GM23248 (cell line): ENCODE data around the gene PANK4. TPM values are rescaled to one million over a fixed set of nuclear protein-coding genes. Genes with fewer than 3 reads are reported as not detected.
A peak's percentile ranks its signal among the peaks of the same experiment; 100 is the strongest.

Source experiments
- DNase-seq: peaks from one replicate; pipeline ENCODE4 v3.0.0-alpha.2; 2015
- H2AFZ ChIP-seq: fragments of 200-600 bp; sonication (generic); 2 replicates; pipeline ENCODE4 v1.6.1; 2016; ENCODE audit warnings: antibody characterized with exemption
- H3F3A ChIP-seq: fragments of 200-600 bp; sonication (generic); 2 replicates; pipeline ENCODE4 v1.6.1; 2016; ENCODE audit warnings: mild to moderate bottlenecking, antibody characterized with exemption, mixed run types; ENCODE audit not compliant: insufficient read depth
- H3K27ac ChIP-seq: fragments of 200-600 bp; sonication (generic); 2 replicates; pipeline ENCODE4 v1.5.1; 2016; ENCODE audit warnings: mild to moderate bottlenecking
- H3K27me3 ChIP-seq: fragments of 200-600 bp; sonication (generic); replicated peaks from 2 replicates; pipeline ENCODE4 v1.6.1; 2016; ENCODE audit warnings: mild to moderate bottlenecking; ENCODE audit not compliant: insufficient read depth
- H3K36me3 ChIP-seq: fragments of 200-600 bp; sonication (generic); 2 replicates; pipeline ENCODE4 v1.6.1; 2016; ENCODE audit warnings: low read depth, mild to moderate bottlenecking
- H3K4me1 ChIP-seq: fragments of 200-600 bp; sonication (generic); 2 replicates; pipeline ENCODE4 v1.6.1; 2016; ENCODE audit warnings: mild to moderate bottlenecking; ENCODE audit not compliant: insufficient read depth
- H3K4me2 ChIP-seq: fragments of 200-600 bp; sonication (generic); one replicate; pipeline ENCODE4 v1.6.1; 2016; ENCODE audit warnings: mild to moderate bottlenecking; ENCODE audit not compliant: unreplicated experiment
- H3K4me3 ChIP-seq: fragments of 200-600 bp; sonication (generic); 2 replicates; pipeline ENCODE4 v1.5.1; 2016; ENCODE audit warnings: mild to moderate bottlenecking
- H3K79me2 ChIP-seq: fragments of 200-600 bp; sonication (generic); 2 replicates; pipeline ENCODE4 v1.6.1; 2016; ENCODE audit warnings: mild to moderate bottlenecking; ENCODE audit not compliant: insufficient read depth
- H3K9ac ChIP-seq: fragments of 200-600 bp; sonication (generic); 2 replicates; pipeline ENCODE4 v1.6.1; 2016; ENCODE audit warnings: mild to moderate bottlenecking
- H3K9me2 ChIP-seq: fragments of 200-600 bp; sonication (generic); 2 replicates; pipeline ENCODE4 v1.6.1; 2016; ENCODE audit warnings: mixed run types, mild to moderate bottlenecking, moderate library complexity; ENCODE audit not compliant: insufficient read depth
- H3K9me3 ChIP-seq: fragments of 200-600 bp; sonication (generic); one replicate; pipeline ENCODE4 v1.6.1; 2017; ENCODE audit warnings: low read depth
- H4K20me1 ChIP-seq: fragments of 200-600 bp; sonication (generic); 2 replicates; pipeline ENCODE4 v1.6.0; 2016; ENCODE audit not compliant: insufficient read depth
- EZH2 ChIP-seq: fragments of 200-600 bp; sonication (generic); IDR thresholded peaks from 2 replicates; pipeline ENCODE4 v1.6.1; 2018; ENCODE audit warnings: antibody characterized with exemption, mild to moderate bottlenecking; ENCODE audit not compliant: insufficient read depth, poor library complexity, severe bottlenecking
- EZH2phosphoT487 ChIP-seq: fragments of 200-600 bp; sonication (generic); IDR thresholded peaks from 2 replicates; pipeline ENCODE4 v1.6.1; 2018; ENCODE audit warnings: antibody characterized with exemption, moderate library complexity, mild to moderate bottlenecking, low read depth; ENCODE audit not compliant: insufficient read depth
- WGBS, 2 experiments: methylation state at CpG; one replicate each; pipeline ENCODE4 v1.1.6; 2015 to 2017; ENCODE audit warnings: low lambda C conversion rate in 2 of 2, low coverage in 1 of 2; ENCODE audit errors: missing lambda C conversion rate in 2 of 2; 5-methylcytosine and 5-hydroxymethylcytosine counted together
- in situ Hi-C: fragments of 300-500 bp; cut with MboI; formaldehyde crosslinking; loops from 2 replicates; pipeline ENCODE4 v1.15.0; 2020
- polyA plus RNA-seq: library from polyadenylated mRNA; unstranded; fragments of >200 nt; fragmentation: Nextera tagmentation; extraction: Ambion mirVana; gene quantifications from 2 replicates; pipeline ENCODE4 v1.2.1, GENCODE V29; 2016
- total RNA-seq: library from RNA; depleted of rRNA; stranded (reverse); fragments of >200 nt; shearing (Covaris generic); gene quantifications from 2 replicates; pipeline ENCODE4 v1.2.3, GENCODE V29; 2014; rRNA removed

PANK4 gene
- 29.7 and 35.5 TPM in 2 replicates for total RNA-seq
- polyA plus RNA-seq = 15.5 and 18.0 TPM in 2 replicates

DNA sequence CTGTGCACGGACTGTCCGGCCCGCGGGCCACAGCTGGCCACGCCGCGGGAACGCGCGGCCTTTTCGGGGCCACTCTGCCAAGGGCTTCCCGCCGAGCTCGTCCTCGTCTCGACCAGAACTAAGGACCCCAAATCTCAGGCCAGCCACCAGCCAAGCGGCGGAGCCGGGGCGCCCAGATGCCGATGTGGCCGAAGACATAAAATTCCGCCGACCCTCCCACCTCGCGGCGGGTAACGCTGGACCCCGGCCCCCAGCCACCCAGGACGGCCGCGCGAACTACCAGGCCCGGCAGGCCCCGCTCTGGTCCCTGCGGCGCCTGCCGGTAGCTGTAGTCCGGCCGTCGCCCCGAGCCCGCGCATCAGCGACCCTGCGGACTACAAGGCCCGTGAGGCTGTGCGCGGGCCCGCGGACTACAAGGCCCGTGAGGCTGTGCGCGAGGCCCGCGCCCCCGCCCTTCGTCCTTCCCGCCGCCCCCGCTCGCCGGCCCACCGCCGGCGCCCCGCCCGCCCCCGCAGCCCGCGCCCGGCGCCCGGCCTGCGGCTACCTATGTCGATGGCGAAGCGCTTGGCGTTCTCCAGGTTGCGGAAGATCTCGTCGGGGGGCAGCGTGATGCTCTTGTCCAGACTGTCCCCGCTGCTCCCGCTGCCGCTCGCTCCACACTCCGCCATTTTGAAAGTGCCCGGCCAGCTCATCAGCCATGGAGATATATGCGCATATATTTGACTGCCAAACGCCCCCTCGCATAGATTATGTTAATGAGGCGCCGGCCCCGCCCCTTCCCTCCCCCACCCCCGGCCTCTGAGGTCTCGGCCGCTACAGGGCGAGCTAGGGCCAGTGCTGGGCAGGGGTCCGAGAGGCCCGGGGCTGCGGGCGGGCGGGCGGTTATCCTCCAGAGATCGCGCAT, at the start of gene PANK4:
TSS of gene PANK4 (minus strand) at position 677 of the 904 bp plus-strand sequence. CDS start at position 668, 9 bp downstream.
- Histone ChIP-seq H2AFZ (peak within 1 kb of the TSS; percentile 73), H3K4me1 (peaks cover 15% of the 10 kb centered on the region; the same call in 1 of the 2 replicates), H3K27ac (peak within 1 kb of the TSS; percentile 74), H3K36me3 (no peaks in the 10 kb centered on the region), H3K4me2 (peak within 1 kb of the TSS; percentile 95), H3K9me3 (no peaks in the 10 kb centered on the region), H3K9me2 (no peaks in the 10 kb centered on the region), H3K79me2 (peaks cover 48% of the 10 kb centered on the region), H4K20me1 (no peaks in the 10 kb centered on the region), H3K9ac (peak within 1 kb of the TSS; percentile 93), H3K27me3 (peaks cover 16% of the 10 kb centered on the region), H3F3A (no peaks in the 10 kb centered on the region), H3K4me3 (peak within 1 kb of the TSS; percentile 88)
- TF ChIP-seq EZH2phosphoT487 (no peak), EZH2 (no peak)
- WGBS, 2 experiments = 0 to 1% methylated on average over 57 to 104 of the region's 107 CpGs
- peak; percentile 99 for DNase-seq
- in situ Hi-C loops = no loop called here

DNA sequence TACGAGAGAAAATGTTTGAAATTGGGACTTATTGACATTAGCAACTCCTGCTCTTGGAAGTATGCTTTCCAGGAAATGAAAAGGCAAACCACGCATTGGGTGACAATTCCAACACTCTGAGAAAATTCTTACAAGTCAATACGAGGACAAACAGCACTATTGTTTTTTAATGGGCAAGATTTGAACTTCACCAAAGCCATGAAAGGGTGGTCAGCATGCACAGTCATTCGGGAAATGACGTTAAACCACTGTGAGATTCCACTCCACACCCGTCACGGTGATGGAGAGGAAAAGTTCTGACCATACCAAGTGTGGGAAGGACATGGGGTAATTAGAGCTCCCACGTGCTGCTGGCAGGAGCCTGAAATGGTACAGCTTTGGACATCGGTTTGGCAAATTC, 48.0 kb upstream of the PANK4 start:
- Histone ChIP-seq H3K4me2 (no peak overlapping the region), H3K9ac (no peak overlapping the region), H3K27ac (no peak overlapping the region), H3K4me3 (no peak overlapping the region), H3K4me1 (no peaks in the 10 kb centered on the region), H3K36me3 (no peaks in the 10 kb centered on the region), H2AFZ (no peak overlapping the region), H3F3A (no peaks in the 10 kb centered on the region), H3K27me3 (peaks cover 23% of the 10 kb centered on the region), H3K9me2 (no peaks in the 10 kb centered on the region), H3K9me3 (no peaks in the 10 kb centered on the region), H3K79me2 (no peaks in the 10 kb centered on the region), H4K20me1 (no peaks in the 10 kb centered on the region)
- in situ Hi-C loops = no loop called here
- WGBS, 2 experiments = 42 to 43% methylated on average over 9 of the region's 9 CpGs
- TF ChIP-seq EZH2phosphoT487 (no peak), EZH2 (no peak)
- DNase-seq = no peak

DNA sequence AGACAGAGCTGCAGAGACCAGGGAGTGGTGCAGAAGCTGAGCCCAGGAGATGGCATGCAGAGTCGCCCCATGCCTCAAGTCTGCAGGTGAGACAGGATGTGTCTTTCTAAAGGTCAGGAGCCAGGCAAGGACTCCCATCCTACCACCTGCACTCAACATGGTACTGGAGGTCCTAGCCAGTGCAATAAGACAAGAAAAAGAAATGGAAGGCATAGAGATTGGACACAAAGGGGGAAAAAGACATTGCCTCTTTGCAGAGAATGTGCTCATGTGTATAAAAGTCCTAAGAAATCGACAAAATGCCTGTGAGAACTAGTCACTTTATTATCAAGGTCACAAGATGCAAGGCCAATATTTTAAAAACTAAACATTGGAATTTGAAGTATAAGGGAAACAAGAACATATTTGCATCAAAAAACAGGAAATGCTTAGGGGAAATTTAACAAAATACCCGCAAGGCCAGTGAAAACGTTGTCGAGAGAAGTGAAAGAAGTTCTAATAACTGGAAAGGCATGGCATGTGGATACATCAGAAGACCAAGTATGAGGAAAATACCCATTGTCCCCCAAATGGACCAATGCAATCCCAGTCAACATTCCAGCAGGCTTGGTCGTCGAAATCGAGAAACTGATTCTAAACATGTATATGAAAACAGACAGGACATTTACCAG, 47.0 kb upstream of the PANK4 start:
- Histone ChIP-seq H3K27me3 (peaks cover 23% of the 10 kb centered on the region), H3K9me3 (no peaks in the 10 kb centered on the region), H3K4me1 (no peaks in the 10 kb centered on the region), H3K9me2 (no peaks in the 10 kb centered on the region), H3K27ac (no peak overlapping the region), H3F3A (no peaks in the 10 kb centered on the region), H3K4me3 (no peak overlapping the region), H3K36me3 (no peaks in the 10 kb centered on the region), H3K79me2 (no peaks in the 10 kb centered on the region), H2AFZ (no peak overlapping the region), H4K20me1 (no peaks in the 10 kb centered on the region), H3K9ac (no peak overlapping the region), H3K4me2 (no peak overlapping the region)
- in situ Hi-C loops = no loop called here
- TF ChIP-seq EZH2phosphoT487 (no peak), EZH2 (no peak)
- WGBS, 2 experiments = 50 to 55% methylated on average over 8 of the region's 8 CpGs
- DNase-seq = no peak

DNA sequence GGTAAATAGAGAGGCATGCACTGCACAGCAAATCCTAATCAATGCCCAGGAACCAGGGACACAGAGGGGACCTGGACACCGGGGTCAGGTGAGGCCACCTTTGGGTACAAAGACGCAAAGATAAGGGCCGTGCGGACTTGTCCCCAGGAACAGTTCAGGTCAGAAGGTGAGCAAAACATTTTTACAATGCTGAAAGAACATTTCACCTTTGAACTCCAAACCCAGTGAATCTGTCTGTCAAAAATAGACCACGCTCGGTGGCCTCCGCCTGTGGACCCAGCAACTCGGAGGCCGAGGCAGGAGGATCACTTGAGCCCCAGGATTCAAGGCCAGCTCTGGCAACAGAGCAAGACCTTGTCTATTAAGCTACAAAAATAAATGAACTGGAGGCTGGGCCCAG, 45.0 kb upstream of the PANK4 start:
- 64% methylated on average over 9 of the region's 9 CpGs for WGBS, 2 experiments
- no peak overlapping the region for H3K27ac ChIP-seq
- no peaks in the 10 kb centered on the region for H3K4me1 ChIP-seq
- no peaks in the 10 kb centered on the region for H4K20me1 ChIP-seq
- H3K36me3 ChIP-seq = no peaks in the 10 kb centered on the region
- H2AFZ ChIP-seq = no peak overlapping the region
- TF ChIP-seq EZH2phosphoT487 (no peak), EZH2 (no peak)
- H3K27me3 ChIP-seq = peaks cover 25% of the 10 kb centered on the region
- no peak for DNase-seq
- no peaks in the 10 kb centered on the region for H3F3A ChIP-seq
- H3K79me2 ChIP-seq = no peaks in the 10 kb centered on the region
- H3K9ac ChIP-seq = no peak overlapping the region
- H3K4me2 ChIP-seq = no peak overlapping the region
- H3K4me3 ChIP-seq = no peak overlapping the region
- in situ Hi-C loops = no loop called here
- no peaks in the 10 kb centered on the region for H3K9me2 ChIP-seq
- no peaks in the 10 kb centered on the region for H3K9me3 ChIP-seq
